Mammary epithelial cell (primary cell): Measurements from ENCODE around the gene PIGU.

Experiments
- EZH2 ChIP-seq: IDR thresholded peaks from 2 replicates; pipeline ENCODE4 v1.6.1; 2012; ENCODE audit warnings: low read length, inconsistent platforms, borderline replicate concordance
- TF ChIP-seq, protein P1 (sequence below), 2 donors: IDR thresholded peaks in 1 of 2; conservative IDR thresholded peaks in 1 of 2; 2 replicates each; pipeline ENCODE4 v1.5.1; 2011 to 2012; ENCODE audit warnings: inconsistent platforms in 2 of 2, low read length in 2 of 2, mild to moderate bottlenecking in 2 of 2, control low read depth in 1 of 2, low read depth in 1 of 2; ENCODE audit not compliant: insufficient read depth in 1 of 2; ENCODE audit errors: extremely low read depth in 1 of 2

DNA sequence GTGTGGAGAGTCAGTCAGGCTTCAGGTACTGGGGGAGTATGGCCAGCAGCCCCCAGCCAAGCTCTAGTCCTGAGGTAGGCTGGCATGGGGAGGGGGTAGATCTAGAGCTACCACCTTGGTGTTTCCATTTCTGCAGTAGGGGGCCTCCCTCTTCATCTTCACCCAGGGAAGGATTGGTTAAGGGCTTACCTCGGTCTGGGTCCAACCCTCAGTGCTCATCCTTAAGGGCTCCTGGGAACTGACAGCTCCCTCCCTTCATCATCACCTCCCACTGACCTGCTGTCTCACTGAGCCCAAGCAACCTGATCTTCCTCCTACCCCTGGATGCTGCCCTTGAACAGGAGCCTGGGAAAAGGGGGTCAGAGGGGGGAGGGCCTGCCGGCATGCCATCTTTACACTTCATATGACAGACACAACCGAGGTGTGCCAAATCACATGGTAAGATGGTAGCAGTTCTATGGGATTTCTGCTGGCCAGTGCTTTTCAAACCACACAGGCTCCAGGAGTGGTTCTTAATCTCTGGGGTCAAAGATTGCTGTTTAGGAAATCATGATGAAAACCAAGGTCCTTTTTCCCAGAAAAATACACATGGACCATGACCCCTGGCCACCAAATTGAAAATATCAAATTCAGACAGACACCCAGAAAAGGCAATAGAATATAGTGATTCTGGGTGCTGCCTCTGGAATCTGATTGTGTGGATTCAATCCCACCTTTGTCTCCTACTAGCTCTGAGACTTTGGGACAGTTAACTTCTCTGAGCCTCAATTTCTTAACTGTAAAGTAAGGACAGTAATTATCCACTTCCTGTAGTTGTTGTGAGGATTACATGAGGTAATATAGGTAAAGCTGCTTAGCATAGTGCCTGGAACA, 30.3 kb upstream of the PIGU start:
- TF ChIP-seq, protein P1, sequence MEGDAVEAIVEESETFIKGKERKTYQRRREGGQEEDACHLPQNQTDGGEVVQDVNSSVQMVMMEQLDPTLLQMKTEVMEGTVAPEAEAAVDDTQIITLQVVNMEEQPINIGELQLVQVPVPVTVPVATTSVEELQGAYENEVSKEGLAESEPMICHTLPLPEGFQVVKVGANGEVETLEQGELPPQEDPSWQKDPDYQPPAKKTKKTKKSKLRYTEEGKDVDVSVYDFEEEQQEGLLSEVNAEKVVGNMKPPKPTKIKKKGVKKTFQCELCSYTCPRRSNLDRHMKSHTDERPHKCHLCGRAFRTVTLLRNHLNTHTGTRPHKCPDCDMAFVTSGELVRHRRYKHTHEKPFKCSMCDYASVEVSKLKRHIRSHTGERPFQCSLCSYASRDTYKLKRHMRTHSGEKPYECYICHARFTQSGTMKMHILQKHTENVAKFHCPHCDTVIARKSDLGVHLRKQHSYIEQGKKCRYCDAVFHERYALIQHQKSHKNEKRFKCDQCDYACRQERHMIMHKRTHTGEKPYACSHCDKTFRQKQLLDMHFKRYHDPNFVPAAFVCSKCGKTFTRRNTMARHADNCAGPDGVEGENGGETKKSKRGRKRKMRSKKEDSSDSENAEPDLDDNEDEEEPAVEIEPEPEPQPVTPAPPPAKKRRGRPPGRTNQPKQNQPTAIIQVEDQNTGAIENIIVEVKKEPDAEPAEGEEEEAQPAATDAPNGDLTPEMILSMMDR (conservative IDR thresholded peaks at IDR 0.05 in 1 of 2, IDR thresholded peaks at IDR 0.05 in 1 of 2; ENCODE audit: extremely low read depth in 1 of 2, insufficient read depth in 1 of 2, low read depth in 1 of 2, low read length in 2 of 2), result no peak
- TF ChIP-seq EZH2, result no peak
